ENCODE measurements around the gene MED7. TPM values are rescaled to one million over a fixed set of nuclear protein-coding genes. Genes with fewer than 3 reads are reported as not detected.

Gene MED7
- total and polyA plus RNA-seq, 4 donors, result 18.7 to 23.2 (median 19.6) TPM

- H3K36me3 ChIP-seq (ENCODE audit: control insufficient read depth, insufficient read depth, low read length), result no peaks in the 10 kb centered on the region
- no peak within 1 kb of the TSS for H3K4me3 ChIP-seq (ENCODE audit: low read depth, low read length)
- no peaks in the 10 kb centered on the region for H3K27me3 ChIP-seq (ENCODE audit: control insufficient read depth, insufficient read depth, low read length)
- WGBS (ENCODE audit: insufficient coverage), result 86% methylated on average over 3 of the region's 8 CpGs
- no peaks in the 10 kb centered on the region for H3K4me1 ChIP-seq (ENCODE audit: control insufficient read depth, insufficient read depth, low read length)
- peaks cover 1% of the 10 kb centered on the region for H3K9me3 ChIP-seq (ENCODE audit: control insufficient read depth, insufficient read depth, low read length)
- no peak within 1 kb of the TSS for H3K27ac ChIP-seq (ENCODE audit: low read depth, low read length)
- no peak for DNase-seq (ENCODE audit: low read depth in 4 of 6, low spot score in 6 of 6)
Measured at GRCh38 chr5:157180374-157181264, 38.0 kb upstream of the MED7 start, which contains the start of gene ITK. TSS of gene ITK (plus strand) at chr5:157180840. CDS start at chr5:157180978, 138 bp downstream.

- 93% methylated on average over 2 of the region's 3 CpGs for WGBS (ENCODE audit: insufficient coverage)
- H3K27ac ChIP-seq (ENCODE audit: low read depth, low read length), result no peak overlapping the region
- peaks cover 1% of the 10 kb centered on the region for H3K9me3 ChIP-seq (ENCODE audit: control insufficient read depth, insufficient read depth, low read length)
- no peak for DNase-seq (ENCODE audit: low read depth in 4 of 6, low spot score in 6 of 6)
- H3K27me3 ChIP-seq (ENCODE audit: control insufficient read depth, insufficient read depth, low read length), result no peaks in the 10 kb centered on the region
- H3K4me3 ChIP-seq (ENCODE audit: low read depth, low read length), result no peak overlapping the region
- no peaks in the 10 kb centered on the region for H3K36me3 ChIP-seq (ENCODE audit: control insufficient read depth, insufficient read depth, low read length)
- no peaks in the 10 kb centered on the region for H3K4me1 ChIP-seq (ENCODE audit: control insufficient read depth, insufficient read depth, low read length)
Measured at GRCh38 chr5:157178966-157179365, 36.3 kb upstream of the MED7 start.

GRCh38 chr5:157177953-157178352 lies 35.3 kb upstream of the MED7 start:
- Histone ChIP-seq H3K4me1 (ENCODE audit: control insufficient read depth, insufficient read depth, low read length) (no peaks in the 10 kb centered on the region), H3K27me3 (ENCODE audit: control insufficient read depth, insufficient read depth, low read length) (no peaks in the 10 kb centered on the region), H3K36me3 (ENCODE audit: control insufficient read depth, insufficient read depth, low read length) (no peaks in the 10 kb centered on the region), H3K27ac (ENCODE audit: low read depth, low read length) (no peak overlapping the region), H3K4me3 (ENCODE audit: low read depth, low read length) (no peak overlapping the region), H3K9me3 (ENCODE audit: control insufficient read depth, insufficient read depth, low read length) (peaks cover 1% of the 10 kb centered on the region)
- DNase-seq (ENCODE audit: low read depth in 4 of 6, low spot score in 6 of 6), result no peak
- WGBS (ENCODE audit: insufficient coverage), result 100% methylated on average over 1 of the region's 6 CpGs

- no peaks in the 10 kb centered on the region for H3K4me1 ChIP-seq (ENCODE audit: control insufficient read depth, insufficient read depth, low read length)
- 91% methylated on average over 1 of the region's 8 CpGs for WGBS (ENCODE audit: insufficient coverage)
- no peaks in the 10 kb centered on the region for H3K27me3 ChIP-seq (ENCODE audit: control insufficient read depth, insufficient read depth, low read length)
- H3K4me3 ChIP-seq (ENCODE audit: low read depth, low read length), result no peak overlapping the region
- H3K36me3 ChIP-seq (ENCODE audit: control insufficient read depth, insufficient read depth, low read length), result no peaks in the 10 kb centered on the region
- peaks cover 1% of the 10 kb centered on the region for H3K9me3 ChIP-seq (ENCODE audit: control insufficient read depth, insufficient read depth, low read length)
- no peak overlapping the region for H3K27ac ChIP-seq (ENCODE audit: low read depth, low read length)
- no peak for DNase-seq (ENCODE audit: low read depth in 4 of 6, low spot score in 6 of 6)
Measured at GRCh38 chr5:157175071-157175612, 32.5 kb upstream of the MED7 start.

- Histone ChIP-seq H3K36me3 (ENCODE audit: control insufficient read depth, insufficient read depth, low read length) (no peaks in the 10 kb centered on the region), H3K4me1 (ENCODE audit: control insufficient read depth, insufficient read depth, low read length) (no peaks in the 10 kb centered on the region), H3K4me3 (ENCODE audit: low read depth, low read length) (no peak overlapping the region), H3K27ac (ENCODE audit: low read depth, low read length) (no peak overlapping the region), H3K27me3 (ENCODE audit: control insufficient read depth, insufficient read depth, low read length) (no peaks in the 10 kb centered on the region), H3K9me3 (ENCODE audit: control insufficient read depth, insufficient read depth, low read length) (no peaks in the 10 kb centered on the region)
- WGBS (ENCODE audit: insufficient coverage), result 71% methylated on average over 2 of the region's 2 CpGs
- no peak for DNase-seq (ENCODE audit: low read depth in 4 of 6, low spot score in 6 of 6)
Measured at GRCh38 chr5:157172403-157172802, 29.7 kb upstream of the MED7 start.

- H3K27ac ChIP-seq (ENCODE audit: low read depth, low read length), result no peak overlapping the region
- no peaks in the 10 kb centered on the region for H3K36me3 ChIP-seq (ENCODE audit: control insufficient read depth, insufficient read depth, low read length)
- WGBS (ENCODE audit: insufficient coverage), result 93% methylated on average over 3 of the region's 5 CpGs
- DNase-seq (ENCODE audit: low read depth in 4 of 6, low spot score in 6 of 6), result no peak
- no peak overlapping the region for H3K4me3 ChIP-seq (ENCODE audit: low read depth, low read length)
- no peaks in the 10 kb centered on the region for H3K9me3 ChIP-seq (ENCODE audit: control insufficient read depth, insufficient read depth, low read length)
- H3K4me1 ChIP-seq (ENCODE audit: control insufficient read depth, insufficient read depth, low read length), result no peaks in the 10 kb centered on the region
- H3K27me3 ChIP-seq (ENCODE audit: control insufficient read depth, insufficient read depth, low read length), result no peaks in the 10 kb centered on the region
Measured at GRCh38 chr5:157168286-157168685, 25.6 kb upstream of the MED7 start.

GRCh38 chr5:157167214-157167621 lies 24.6 kb upstream of the MED7 start:
- Histone ChIP-seq H3K27ac (ENCODE audit: low read depth, low read length) (no peak overlapping the region), H3K4me3 (ENCODE audit: low read depth, low read length) (no peak overlapping the region), H3K4me1 (ENCODE audit: control insufficient read depth, insufficient read depth, low read length) (no peaks in the 10 kb centered on the region), H3K9me3 (ENCODE audit: control insufficient read depth, insufficient read depth, low read length) (no peaks in the 10 kb centered on the region), H3K27me3 (ENCODE audit: control insufficient read depth, insufficient read depth, low read length) (no peaks in the 10 kb centered on the region), H3K36me3 (ENCODE audit: control insufficient read depth, insufficient read depth, low read length) (no peaks in the 10 kb centered on the region)
- 40% methylated on average over 1 of the region's 4 CpGs for WGBS (ENCODE audit: insufficient coverage)
- no peak for DNase-seq (ENCODE audit: low read depth in 4 of 6, low spot score in 6 of 6)

- Histone ChIP-seq H3K36me3 (ENCODE audit: control insufficient read depth, insufficient read depth, low read length) (no peaks in the 10 kb centered on the region), H3K9me3 (ENCODE audit: control insufficient read depth, insufficient read depth, low read length) (no peaks in the 10 kb centered on the region), H3K4me3 (ENCODE audit: low read depth, low read length) (no peak within 1 kb of the TSS), H3K4me1 (ENCODE audit: control insufficient read depth, insufficient read depth, low read length) (no peaks in the 10 kb centered on the region), H3K27me3 (ENCODE audit: control insufficient read depth, insufficient read depth, low read length) (no peaks in the 10 kb centered on the region), H3K27ac (ENCODE audit: low read depth, low read length) (no peak within 1 kb of the TSS)
- DNase-seq (ENCODE audit: low read depth in 4 of 6, low spot score in 6 of 6), result no peak
- WGBS (ENCODE audit: insufficient coverage), result 56% methylated on average over 2 of the region's 7 CpGs
Measured at GRCh38 chr5:157166214-157167213, 23.8 kb upstream of the MED7 start, which contains the start of gene GARIN3. TSS of gene GARIN3 (minus strand) at chr5:157166264. CDS start at chr5:157166168, 96 bp downstream.

- DNase-seq (ENCODE audit: low read depth in 4 of 6, low spot score in 6 of 6), result no peak
- Histone ChIP-seq H3K9me3 (ENCODE audit: control insufficient read depth, insufficient read depth, low read length) (no peaks in the 10 kb centered on the region), H3K36me3 (ENCODE audit: control insufficient read depth, insufficient read depth, low read length) (no peaks in the 10 kb centered on the region), H3K27ac (ENCODE audit: low read depth, low read length) (no peak overlapping the region), H3K4me1 (ENCODE audit: control insufficient read depth, insufficient read depth, low read length) (no peaks in the 10 kb centered on the region), H3K4me3 (ENCODE audit: low read depth, low read length) (no peak overlapping the region), H3K27me3 (ENCODE audit: control insufficient read depth, insufficient read depth, low read length) (no peaks in the 10 kb centered on the region)
- 94% methylated on average over 8 of the region's 14 CpGs for WGBS (ENCODE audit: insufficient coverage)
Measured at GRCh38 chr5:157165668-157166067, 23.0 kb upstream of the MED7 start.

Measured in spinal cord (tissue), 10 donors.